Regular cardiac myocyte (primary cell): ENCODE data around the gene EMB. TPM values are rescaled to one million over a fixed set of nuclear protein-coding genes. Genes with fewer than 3 reads are reported as not detected.

Source experiments
- total RNA-seq: library from RNA; depleted of rRNA; stranded (reverse); fragments of >200 nt; gene quantifications from 2 replicates; pipeline ENCODE4 v1.2.3, GENCODE V29; 2014

The EMB gene
- total RNA-seq, result 13.5 and 15.9 TPM in 2 replicates

GRCh38 chr5:50440651-50441492 lies at the start of gene EMB:
EMB (minus strand) TSS chr5:50441288; CDS start chr5:50441151, 137 bp downstream.

Other genes starting within 250 kb of the EMB start
- 23.0 and 39.5 TPM in 2 replicates for gene PARP8, start 225.3 kb upstream of the EMB start, total RNA-seq